Measurements from ENCODE around the gene LMTK3. TPM values are rescaled to one million over a fixed set of nuclear protein-coding genes. Genes with fewer than 3 reads are reported as not detected.

The LMTK3 gene
- polyA plus RNA-seq, 1 donor = not detected

- no peak for DNase-seq (ENCODE audit: low read depth)
Measured at GRCh38 chr19:48470856-48471255, 40.8 kb downstream of the LMTK3 start.

- DNase-seq (ENCODE audit: low read depth) = no peak
Measured at GRCh38 chr19:48469934-48470680, 41.5 kb downstream of the LMTK3 start.

- no peak for DNase-seq (ENCODE audit: low read depth)
Measured at GRCh38 chr19:48469289-48469881, 42.2 kb downstream of the LMTK3 start, which contains the start of gene CYTH2. TSS of gene CYTH2 (plus strand) at chr19:48469369. CDS start at chr19:48469508, 139 bp downstream.

DNA sequence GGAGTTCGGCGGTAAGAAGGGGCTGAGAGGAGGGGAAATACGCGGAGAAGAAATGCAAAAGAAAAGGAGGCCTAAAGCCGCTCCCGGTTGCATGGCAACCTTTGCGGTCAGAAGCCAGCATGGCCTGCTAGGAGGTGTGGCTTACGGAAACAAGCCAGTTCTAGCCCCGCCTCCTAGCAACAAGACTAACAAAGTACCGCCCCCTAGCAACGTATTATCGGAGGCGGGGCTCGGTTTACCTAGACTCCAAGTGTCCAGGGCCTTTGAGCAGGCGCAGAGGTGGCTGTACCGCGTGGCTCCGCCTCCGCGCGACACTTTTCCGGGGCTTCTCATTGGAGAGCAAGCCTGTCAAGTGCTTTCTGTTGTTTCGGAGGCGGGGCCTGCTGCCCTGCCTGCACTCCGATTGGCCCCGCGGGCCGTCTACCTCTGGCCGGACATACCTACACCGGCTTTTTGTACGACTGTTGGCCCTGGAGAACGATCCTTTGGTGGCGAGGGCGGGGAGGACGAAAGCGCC is 42.8 kb downstream of the LMTK3 start:
- DNase-seq (ENCODE audit: low read depth) = peak; percentile 98

DNA sequence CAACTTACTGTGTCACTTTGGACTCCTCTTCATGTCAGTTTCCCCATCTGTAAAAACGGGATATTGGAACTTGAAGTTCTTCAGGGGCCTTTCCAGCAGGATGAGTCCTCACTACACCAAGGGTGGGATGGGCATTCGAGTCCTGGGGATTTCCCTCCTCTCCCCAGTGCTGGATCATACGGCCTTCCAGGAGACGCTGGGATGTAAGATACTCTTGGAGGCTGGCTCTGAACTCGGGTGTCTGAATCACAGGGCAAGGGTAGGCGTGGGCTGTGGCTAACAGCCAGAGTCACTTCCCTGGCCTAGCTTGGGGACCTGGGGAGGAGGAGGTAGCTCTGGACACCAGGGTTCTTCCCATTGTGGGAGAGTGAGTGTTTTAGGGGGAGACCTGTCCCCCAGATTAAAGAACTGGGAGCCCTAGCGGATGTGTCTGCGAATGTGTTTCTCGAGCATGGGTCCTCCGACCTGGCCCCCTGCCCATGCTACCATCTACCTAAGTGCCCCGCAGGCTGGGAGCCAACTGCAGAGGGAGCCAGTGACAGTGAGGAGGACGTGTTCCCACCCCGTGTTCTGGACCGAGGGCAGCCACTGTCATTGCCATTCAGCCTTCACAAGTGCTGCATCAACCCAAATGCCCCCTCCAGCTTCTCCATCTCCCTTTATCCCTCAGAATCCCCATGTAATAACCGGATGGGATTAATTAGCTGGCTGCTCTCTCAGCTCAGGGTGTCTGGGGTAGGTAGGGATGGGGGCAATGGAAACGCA is 44.9 kb downstream of the LMTK3 start:
- DNase-seq (ENCODE audit: low read depth) = no peak

DNA sequence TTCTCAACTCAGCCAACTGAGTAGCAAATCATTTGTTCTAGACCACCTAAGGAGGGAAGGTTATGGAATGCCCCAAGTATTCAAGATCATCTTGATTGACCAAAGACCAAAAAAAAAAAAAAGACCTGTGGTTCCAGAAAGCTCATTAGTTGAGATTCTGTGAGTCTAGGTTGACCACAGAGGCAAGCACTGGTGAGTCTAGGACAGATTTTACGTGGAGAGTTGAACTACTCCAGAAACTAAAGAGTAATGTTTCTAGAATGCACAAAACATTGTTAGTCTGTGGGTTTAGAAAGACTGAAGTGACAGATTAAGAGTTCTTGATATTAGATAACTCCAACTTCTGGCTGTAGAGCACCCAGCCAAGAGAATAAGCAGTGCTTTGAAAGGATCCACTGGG is 46.4 kb downstream of the LMTK3 start:
- no peak for DNase-seq (ENCODE audit: low read depth)

DNA sequence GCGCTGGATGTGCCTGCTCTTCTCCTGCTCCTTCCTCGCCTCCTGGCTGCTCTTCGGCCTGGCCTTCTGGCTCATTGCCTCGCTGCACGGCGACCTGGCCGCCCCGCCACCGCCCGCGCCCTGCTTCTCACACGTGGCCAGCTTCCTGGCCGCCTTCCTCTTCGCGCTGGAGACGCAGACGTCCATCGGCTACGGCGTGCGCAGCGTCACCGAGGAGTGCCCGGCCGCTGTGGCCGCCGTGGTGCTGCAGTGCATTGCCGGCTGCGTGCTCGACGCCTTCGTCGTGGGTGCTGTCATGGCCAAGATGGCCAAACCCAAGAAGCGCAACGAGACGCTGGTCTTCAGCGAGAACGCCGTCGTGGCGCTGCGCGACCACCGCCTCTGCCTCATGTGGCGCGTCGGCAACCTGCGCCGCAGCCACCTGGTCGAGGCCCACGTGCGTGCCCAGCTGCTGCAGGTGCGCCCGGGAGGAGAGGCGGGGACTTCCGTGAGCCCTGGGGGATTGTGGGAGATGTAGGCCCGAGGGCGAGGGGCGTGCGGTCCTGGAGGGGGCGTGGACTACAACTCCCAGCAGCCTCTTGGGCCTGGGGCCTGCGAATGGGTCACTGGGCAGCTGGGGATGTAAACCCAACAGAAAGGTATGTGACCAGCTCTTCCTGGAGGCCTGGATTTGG is 49.5 kb downstream of the LMTK3 start:
- no peak for DNase-seq (ENCODE audit: low read depth)

GRCh38 chr19:48461651-48461981 is 50.0 kb downstream of the LMTK3 start:
- no peak for DNase-seq (ENCODE audit: low read depth)

GRCh38 chr19:48458016-48458415 is 53.6 kb downstream of the LMTK3 start:
- no peak for DNase-seq (ENCODE audit: low read depth)

DNA sequence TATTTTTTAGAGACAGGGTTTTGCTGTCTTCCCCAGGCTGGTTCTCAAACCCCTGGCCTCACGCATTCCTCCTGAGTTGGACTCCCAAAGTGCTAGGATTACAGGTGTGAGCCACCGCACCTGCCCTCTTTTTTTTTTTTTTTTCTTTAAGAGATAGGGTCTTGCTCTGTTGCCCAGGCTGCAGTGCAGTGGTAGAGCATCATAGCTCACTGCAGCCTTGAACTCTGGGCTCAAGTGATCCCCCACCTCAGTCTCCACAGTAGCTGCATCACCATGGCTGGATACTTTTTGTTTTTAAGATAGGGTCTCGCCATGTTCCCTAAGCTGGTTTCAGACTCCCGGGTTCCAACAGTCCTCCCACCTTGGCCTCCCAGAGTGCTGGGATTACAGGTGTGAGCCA is 54.8 kb downstream of the LMTK3 start:
- DNase-seq (ENCODE audit: low read depth) = no peak

- DNase-seq (ENCODE audit: low read depth) = no peak
Measured at GRCh38 chr19:48455908-48456562, 55.6 kb downstream of the LMTK3 start.

- no peak for DNase-seq (ENCODE audit: low read depth)
Measured at GRCh38 chr19:48455171-48455907, 56.3 kb downstream of the LMTK3 start, which contains the start of gene KCNJ14. TSS of gene KCNJ14 (plus strand) at chr19:48455574. CDS start at chr19:48461725, 6,151 bp downstream.

DNA sequence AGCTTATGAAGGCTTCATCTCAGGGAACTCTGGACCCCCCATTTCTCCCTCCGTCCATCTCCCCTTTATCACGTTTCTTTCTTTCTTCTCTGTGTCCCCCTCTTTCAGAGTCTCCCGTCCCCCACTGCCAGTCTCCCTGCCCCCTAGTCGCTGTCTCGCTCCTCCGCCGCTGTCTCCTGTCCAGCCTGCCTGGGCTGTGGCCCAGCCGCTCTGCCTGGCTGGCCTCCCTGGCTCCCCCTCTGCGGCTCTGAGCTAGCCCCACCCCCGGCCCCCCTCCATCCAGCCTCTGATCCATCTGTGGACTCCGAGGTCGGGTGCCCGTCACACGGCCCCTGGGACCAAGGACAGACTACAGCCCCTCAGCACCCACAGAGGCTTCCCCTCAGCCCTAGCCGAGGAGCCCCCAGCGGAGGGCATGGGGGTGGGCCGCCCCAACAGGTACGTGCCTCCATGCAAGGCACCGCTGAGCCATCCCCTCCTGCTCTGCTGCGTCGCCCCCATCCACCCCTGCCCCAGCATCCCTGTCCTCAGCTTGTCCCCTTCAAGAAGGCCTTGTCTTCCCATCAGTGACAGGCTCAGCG is 57.4 kb downstream of the LMTK3 start:
- no peak for DNase-seq (ENCODE audit: low read depth)

- no peak for DNase-seq (ENCODE audit: low read depth)
Measured at GRCh38 chr19:48452289-48453190, 59.1 kb downstream of the LMTK3 start.

GRCh38 chr19:48451624-48452023 is 60.0 kb downstream of the LMTK3 start:
- DNase-seq (ENCODE audit: low read depth) = no peak

GRCh38 chr19:48450863-48451262 is 60.8 kb downstream of the LMTK3 start:
- DNase-seq (ENCODE audit: low read depth) = no peak

- no peak for DNase-seq (ENCODE audit: low read depth)
Measured at GRCh38 chr19:48450441-48450840, 61.2 kb downstream of the LMTK3 start.

DNA sequence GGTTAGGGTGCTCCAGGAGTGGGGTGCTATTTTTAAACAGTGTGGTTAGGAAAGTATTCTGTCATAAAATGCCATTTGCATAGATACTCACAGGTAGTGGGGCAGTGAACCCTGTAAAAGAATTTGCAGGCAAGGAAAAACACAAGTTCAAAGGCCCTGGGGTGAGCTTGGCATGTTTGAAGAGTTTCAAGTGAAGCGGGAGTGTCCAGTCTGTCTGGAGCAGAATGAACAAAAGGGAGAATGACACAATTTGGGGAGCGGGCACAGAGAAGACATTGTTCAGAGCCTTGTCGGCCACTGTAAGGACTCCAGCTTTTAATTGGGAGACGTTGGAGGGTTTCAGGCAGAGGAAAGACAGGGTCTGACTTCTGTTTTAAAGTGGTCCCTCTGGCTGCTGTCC is 63.1 kb downstream of the LMTK3 start:
- no peak for DNase-seq (ENCODE audit: low read depth)

DNA sequence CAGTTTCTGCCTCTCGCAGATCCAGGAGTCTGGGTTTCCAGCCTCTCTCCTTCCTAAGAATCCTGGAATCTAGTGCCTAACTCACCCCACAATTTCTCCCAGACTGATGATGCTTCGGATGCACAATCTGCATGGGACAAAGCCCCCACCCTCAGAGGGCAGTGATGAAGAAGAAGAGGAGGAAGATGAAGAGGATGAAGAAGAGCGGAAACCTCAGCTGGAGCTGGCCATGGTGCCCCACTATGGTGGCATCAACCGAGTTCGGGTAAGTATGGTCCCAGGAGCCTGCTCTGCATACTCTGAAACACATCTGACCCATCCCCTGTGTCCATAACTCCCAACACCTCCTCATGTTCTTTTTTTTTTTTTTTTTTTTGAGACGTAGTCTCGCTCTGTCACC is 65.1 kb downstream of the LMTK3 start:
- DNase-seq (ENCODE audit: low read depth) = no peak

All from forelimb muscle (tissue), 1 donor.